ENCODE results near the gene ARNT2. TPM values are rescaled to one million over a fixed set of nuclear protein-coding genes. Genes with fewer than 3 reads are reported as not detected.

Gene ARNT2
- total and polyA plus RNA-seq, 5 donors from 2014 or later, result not detected

DNA sequence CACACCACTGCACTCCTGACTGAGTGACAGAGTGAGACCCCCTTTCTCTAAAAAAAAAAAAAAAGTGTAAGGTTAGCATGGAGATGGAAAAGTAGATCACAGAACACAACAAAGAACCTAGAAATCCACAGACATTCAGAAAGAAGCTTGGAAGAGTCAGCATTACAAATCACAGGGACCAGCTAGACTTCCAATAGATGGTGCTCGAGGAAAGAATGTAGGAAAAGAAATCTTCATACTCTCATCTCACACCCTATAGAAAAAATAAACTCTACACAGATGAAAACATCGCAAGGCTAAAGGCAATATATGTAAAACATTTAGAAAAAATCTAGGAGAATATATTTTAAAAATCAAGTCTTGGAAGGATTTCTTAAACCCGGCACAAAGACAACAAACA is 196.4 kb downstream of the ARNT2 start:
- no peak for DNase-seq
- Mint-ChIP-seq H3K4me3 (no peak overlapping the region), H3K9me3 (peaks cover 0 to 4% (median 0%) of the 10 kb centered on the region in 7 donors), H3K4me1 (no peaks in the 10 kb centered on the region), H3K27ac (no peak overlapping the region), H3K27me3 (peaks cover 6% of the 10 kb centered on the region), H3K36me3 (no peaks in the 10 kb centered on the region)
- no peak for ATAC-seq (ENCODE audit: low read depth in 2 of 2)
- no peaks in the 10 kb centered on the region for H3K27me3 ChIP-seq (ENCODE audit: control insufficient read depth, insufficient read depth, low read length)
- H3K4me1 ChIP-seq (ENCODE audit: control insufficient read depth, insufficient read depth, low read length, poor library complexity, severe bottlenecking), result no peaks in the 10 kb centered on the region
- no peak overlapping the region for H3K4me3 ChIP-seq (ENCODE audit: low read depth, low read length)
- H3K36me3 ChIP-seq (ENCODE audit: control insufficient read depth, insufficient read depth, low read length), result no peaks in the 10 kb centered on the region
- no peaks in the 10 kb centered on the region for H3K9me3 ChIP-seq (ENCODE audit: control insufficient read depth in 2 of 2, low read length in 2 of 2)
- H3K27ac ChIP-seq (ENCODE audit: insufficient read depth, low read length, poor library complexity, severe bottlenecking), result no peak overlapping the region

DNA sequence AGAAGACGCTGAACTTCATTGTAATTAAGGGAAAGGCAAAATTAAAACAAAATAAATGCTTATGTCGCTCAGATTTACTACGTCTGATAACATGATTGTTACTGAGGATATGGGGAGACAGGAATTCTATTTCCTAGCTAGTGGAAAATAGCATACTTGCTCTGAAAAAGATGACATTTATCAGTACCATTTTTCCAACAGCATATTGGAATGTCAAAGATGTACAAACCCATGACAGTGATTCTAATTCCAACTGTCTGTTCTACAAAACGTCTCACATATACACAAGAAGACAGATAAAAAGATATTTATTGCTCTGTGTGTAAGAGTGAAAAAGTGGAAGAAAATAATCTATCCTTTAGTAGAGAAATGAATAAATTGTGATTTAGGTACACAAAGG is 197.1 kb downstream of the ARNT2 start:
- H3K4me1 Mint-ChIP-seq, result no peaks in the 10 kb centered on the region

DNA sequence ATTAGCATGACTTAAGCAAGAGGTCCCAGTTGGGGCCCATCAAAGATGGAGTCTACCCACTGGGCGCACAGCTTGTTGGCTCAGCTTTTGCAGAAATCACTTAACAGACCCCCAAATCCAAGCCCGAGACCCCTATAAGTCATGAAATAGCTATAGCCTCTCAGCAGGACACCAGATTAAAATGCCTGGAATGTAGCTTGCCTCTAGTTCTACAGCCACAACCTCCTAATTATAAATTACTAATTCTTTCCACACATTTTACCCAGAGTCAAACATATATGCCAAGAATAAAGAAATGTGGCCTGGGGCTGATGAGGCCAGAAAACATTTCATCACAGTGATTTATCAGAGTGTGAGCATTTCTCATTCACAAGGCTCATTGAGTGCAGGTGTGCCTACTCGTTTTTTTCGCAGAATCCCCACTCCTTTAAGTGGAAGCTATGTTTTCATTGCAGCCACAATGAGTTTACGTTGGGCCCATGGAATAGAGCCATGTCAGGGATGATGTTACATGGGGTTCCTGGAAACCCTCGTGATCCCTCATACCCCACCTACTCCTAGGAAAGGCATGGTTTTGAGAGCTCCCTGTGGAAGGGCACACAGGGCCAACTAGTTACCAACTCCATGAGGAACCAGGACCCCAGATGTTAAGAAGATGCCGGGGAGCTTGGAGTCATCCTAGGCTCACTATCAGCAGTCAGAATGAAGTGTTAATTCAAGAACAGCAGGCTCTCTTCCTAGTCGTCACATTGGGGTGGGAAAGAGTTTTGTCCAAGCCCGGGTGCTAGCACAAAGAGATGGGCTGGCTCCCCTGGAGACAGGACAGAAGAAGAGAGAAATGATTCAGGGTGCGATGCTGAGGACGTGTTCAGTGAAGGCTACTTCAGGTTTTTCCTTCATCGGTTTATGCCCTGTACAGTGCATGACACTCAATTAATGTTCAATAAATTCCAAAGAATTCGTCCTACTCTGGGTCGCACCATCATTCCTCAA is 200.7 kb downstream of the ARNT2 start:
- ATAC-seq (ENCODE audit: low read depth in 2 of 2) (no peak), DNase-seq (no peak)
- Mint-ChIP-seq H3K27ac (no peak overlapping the region), H3K4me1 (no peaks in the 10 kb centered on the region), H3K36me3 (no peaks in the 10 kb centered on the region), H3K9me3 (peaks cover 0 to 2% (median 0%) of the 10 kb centered on the region in 7 donors), H3K27me3 (peaks cover 11% of the 10 kb centered on the region), H3K4me3 (no peak overlapping the region)
- Histone ChIP-seq H3K4me3 (ENCODE audit: low read depth, low read length) (no peak overlapping the region), H3K4me1 (ENCODE audit: control insufficient read depth, insufficient read depth, low read length, poor library complexity, severe bottlenecking) (no peaks in the 10 kb centered on the region), H3K27ac (ENCODE audit: insufficient read depth, low read length, poor library complexity, severe bottlenecking) (no peak overlapping the region), H3K9me3 (ENCODE audit: control insufficient read depth in 2 of 2, low read length in 2 of 2) (no peaks in the 10 kb centered on the region), H3K27me3 (ENCODE audit: control insufficient read depth, insufficient read depth, low read length) (no peaks in the 10 kb centered on the region), H3K36me3 (ENCODE audit: control insufficient read depth, insufficient read depth, low read length) (no peaks in the 10 kb centered on the region)

More for the DNA sequence above, 197.1 kb downstream of the ARNT2 start:
- Mint-ChIP-seq H3K27me3 (peaks cover 6% of the 10 kb centered on the region), H3K9me3 (peaks cover 0 to 4% (median 0%) of the 10 kb centered on the region in 7 donors), H3K36me3 (no peaks in the 10 kb centered on the region), H3K4me3 (no peak overlapping the region), H3K27ac (no peak overlapping the region)
- H3K27ac ChIP-seq (ENCODE audit: insufficient read depth, low read length, poor library complexity, severe bottlenecking), result no peak overlapping the region
- H3K9me3 ChIP-seq (ENCODE audit: control insufficient read depth in 2 of 2, low read length in 2 of 2), result no peaks in the 10 kb centered on the region
- ATAC-seq (ENCODE audit: low read depth in 2 of 2) (no peak), DNase-seq (no peak)
- H3K4me1 ChIP-seq (ENCODE audit: control insufficient read depth, insufficient read depth, low read length, poor library complexity, severe bottlenecking), result no peaks in the 10 kb centered on the region
- H3K27me3 ChIP-seq (ENCODE audit: control insufficient read depth, insufficient read depth, low read length), result no peaks in the 10 kb centered on the region
- H3K4me3 ChIP-seq (ENCODE audit: low read depth, low read length), result no peak overlapping the region
- no peaks in the 10 kb centered on the region for H3K36me3 ChIP-seq (ENCODE audit: control insufficient read depth, insufficient read depth, low read length)

DNA sequence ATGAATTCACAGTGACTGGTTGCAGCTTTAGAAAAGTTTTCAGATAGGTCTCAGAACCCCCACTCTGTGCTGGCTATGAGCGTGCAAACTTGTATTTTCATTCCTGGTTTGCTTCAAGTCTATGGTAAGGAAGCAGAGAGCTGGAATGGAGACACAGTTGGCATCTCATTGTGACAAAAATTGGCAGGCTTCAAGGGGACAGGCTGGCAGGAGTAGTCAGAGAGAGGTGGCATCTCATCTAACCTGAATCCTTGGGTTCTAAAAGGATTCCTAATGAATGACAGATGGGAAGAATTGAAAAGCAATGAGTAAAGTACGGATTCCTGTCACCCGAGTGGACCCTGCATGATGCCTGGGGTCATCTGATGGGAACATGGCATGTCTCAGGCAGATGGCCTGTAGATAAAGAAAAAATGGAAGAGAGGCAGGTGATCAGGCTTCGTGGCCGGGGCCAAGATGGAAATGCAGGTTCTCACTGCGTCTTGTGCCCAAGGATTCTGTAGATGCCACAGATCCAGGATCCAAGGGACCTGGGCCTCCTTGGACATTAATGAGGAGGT is 201.5 kb downstream of the ARNT2 start:
- no peaks in the 10 kb centered on the region for H3K4me1 Mint-ChIP-seq
- H3K27me3 Mint-ChIP-seq, result peaks cover 10% of the 10 kb centered on the region
- no peaks in the 10 kb centered on the region for H3K9me3 Mint-ChIP-seq
- H3K4me3 Mint-ChIP-seq, result no peak overlapping the region
- no peak for DNase-seq
- H3K27ac Mint-ChIP-seq, result no peak overlapping the region
- H3K27ac ChIP-seq (ENCODE audit: insufficient read depth, low read length, poor library complexity, severe bottlenecking), result no peak overlapping the region
- H3K4me3 ChIP-seq (ENCODE audit: low read depth, low read length), result no peak overlapping the region
- H3K4me1 ChIP-seq (ENCODE audit: control insufficient read depth, insufficient read depth, low read length, poor library complexity, severe bottlenecking), result no peaks in the 10 kb centered on the region
- ATAC-seq (ENCODE audit: low read depth in 2 of 2), result no peak
- no peaks in the 10 kb centered on the region for H3K36me3 ChIP-seq (ENCODE audit: control insufficient read depth, insufficient read depth, low read length)
- no peaks in the 10 kb centered on the region for H3K36me3 Mint-ChIP-seq
- H3K9me3 ChIP-seq (ENCODE audit: control insufficient read depth in 2 of 2, low read length in 2 of 2), result no peaks in the 10 kb centered on the region
- H3K27me3 ChIP-seq (ENCODE audit: control insufficient read depth, insufficient read depth, low read length), result no peaks in the 10 kb centered on the region

DNA sequence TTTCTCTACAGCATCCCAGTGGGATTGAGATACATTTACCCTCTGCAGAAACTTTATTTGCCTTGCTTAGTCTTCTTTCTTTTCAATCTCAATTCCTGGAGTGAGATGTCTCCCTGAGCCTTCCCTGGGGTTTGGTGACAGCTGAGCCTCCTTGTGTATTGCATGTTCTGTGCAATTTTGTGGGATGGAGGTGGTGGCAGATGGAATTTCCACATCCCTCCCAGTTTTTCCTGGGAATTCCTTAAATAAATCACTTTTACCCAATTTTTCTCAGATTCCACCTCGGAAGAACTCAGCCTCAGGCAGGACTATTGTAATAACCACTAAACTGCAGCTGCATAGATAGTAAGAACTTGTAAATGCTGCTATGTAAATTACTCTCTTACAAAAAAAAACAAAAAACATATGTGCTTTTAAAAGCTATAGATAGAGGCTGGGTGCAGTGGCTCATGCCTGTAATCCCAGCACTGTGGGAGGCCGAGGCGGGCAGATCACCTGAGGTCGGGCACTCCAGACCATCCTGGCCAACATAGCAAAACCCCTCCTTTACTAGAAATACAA is 202.4 kb downstream of the ARNT2 start:
- Mint-ChIP-seq H3K4me3 (no peak overlapping the region), H3K27ac (no peak overlapping the region), H3K36me3 (no peaks in the 10 kb centered on the region), H3K9me3 (no peaks in the 10 kb centered on the region), H3K4me1 (no peaks in the 10 kb centered on the region), H3K27me3 (peaks cover 10% of the 10 kb centered on the region)
- H3K36me3 ChIP-seq (ENCODE audit: control insufficient read depth, insufficient read depth, low read length), result no peaks in the 10 kb centered on the region
- H3K27me3 ChIP-seq (ENCODE audit: control insufficient read depth, insufficient read depth, low read length), result no peaks in the 10 kb centered on the region
- H3K4me1 ChIP-seq (ENCODE audit: control insufficient read depth, insufficient read depth, low read length, poor library complexity, severe bottlenecking), result no peaks in the 10 kb centered on the region
- H3K27ac ChIP-seq (ENCODE audit: insufficient read depth, low read length, poor library complexity, severe bottlenecking), result no peak overlapping the region
- no peak overlapping the region for H3K4me3 ChIP-seq (ENCODE audit: low read depth, low read length)
- DNase-seq, result no peak
- no peak for ATAC-seq (ENCODE audit: low read depth in 2 of 2)
- H3K9me3 ChIP-seq (ENCODE audit: control insufficient read depth in 2 of 2, low read length in 2 of 2), result no peaks in the 10 kb centered on the region

DNA sequence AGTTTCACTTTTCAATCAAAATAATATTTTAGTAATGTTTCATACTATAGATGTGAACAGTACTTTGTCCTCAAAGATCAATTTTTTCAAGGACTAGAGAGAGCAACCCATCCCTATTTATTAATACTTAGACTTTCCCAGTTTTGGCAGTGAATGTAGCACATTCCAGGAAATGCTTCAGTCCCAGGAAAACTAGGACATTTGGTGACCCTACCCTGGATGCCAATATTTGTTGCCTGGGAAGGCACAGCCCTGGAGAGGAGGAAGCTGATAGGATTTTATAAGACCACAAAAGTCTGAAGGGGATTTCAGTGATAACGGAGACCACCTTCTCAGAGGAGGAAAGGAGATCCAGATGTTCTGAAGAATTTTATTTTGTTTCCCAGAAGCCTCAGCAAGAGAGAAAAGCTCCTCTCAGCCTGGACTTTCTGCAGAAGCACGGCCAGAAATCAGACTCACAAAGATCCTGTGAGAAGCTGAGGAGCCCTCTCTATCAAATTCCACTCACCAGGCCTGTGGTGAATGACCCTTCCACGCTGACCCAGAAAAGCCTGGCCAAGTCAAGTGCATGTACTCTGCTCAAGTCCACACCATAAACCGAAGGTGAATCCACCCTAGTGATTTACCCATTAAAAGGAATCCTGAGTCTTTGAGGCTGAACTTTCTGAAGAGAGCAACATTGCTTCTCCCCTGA is 203.3 kb downstream of the ARNT2 start:
- Mint-ChIP-seq H3K36me3 (no peaks in the 10 kb centered on the region), H3K27ac (no peak overlapping the region)
- H3K27me3 ChIP-seq (ENCODE audit: control insufficient read depth, insufficient read depth, low read length), result no peaks in the 10 kb centered on the region

DNA sequence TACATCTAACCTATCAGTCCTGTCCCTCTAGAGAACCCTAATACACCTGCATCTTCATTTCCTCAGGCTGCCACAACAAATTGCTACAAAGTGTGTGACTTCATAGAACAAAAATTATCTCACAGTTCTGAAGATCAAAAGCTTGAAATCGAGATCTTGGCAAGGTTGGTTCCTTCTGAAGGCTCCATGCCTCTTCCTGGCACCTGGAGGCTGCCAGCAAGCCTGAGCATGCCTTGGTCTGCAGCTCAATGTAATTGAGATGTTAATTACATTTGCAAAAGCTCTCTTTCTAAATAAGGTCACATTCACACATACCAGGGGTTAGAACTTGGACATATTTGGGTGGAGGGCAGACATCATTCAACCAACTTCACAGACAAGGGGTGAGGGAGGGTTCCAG is 204.5 kb downstream of the ARNT2 start:
- Mint-ChIP-seq H3K27ac (peak overlapping the region in 1 of 3 donors; percentile 32), H3K36me3 (no peaks in the 10 kb centered on the region), H3K4me1 (no peaks in the 10 kb centered on the region), H3K4me3 (no peak overlapping the region), H3K27me3 (peaks cover 10% of the 10 kb centered on the region), H3K9me3 (no peaks in the 10 kb centered on the region)
- Histone ChIP-seq H3K27ac (ENCODE audit: insufficient read depth, low read length, poor library complexity, severe bottlenecking) (no peak overlapping the region), H3K4me3 (ENCODE audit: low read depth, low read length) (no peak overlapping the region), H3K36me3 (ENCODE audit: control insufficient read depth, insufficient read depth, low read length) (no peaks in the 10 kb centered on the region), H3K9me3 (ENCODE audit: control insufficient read depth in 2 of 2, low read length in 2 of 2) (no peaks in the 10 kb centered on the region), H3K27me3 (ENCODE audit: control insufficient read depth, insufficient read depth, low read length) (no peaks in the 10 kb centered on the region), H3K4me1 (ENCODE audit: control insufficient read depth, insufficient read depth, low read length, poor library complexity, severe bottlenecking) (no peaks in the 10 kb centered on the region)
- no peak for ATAC-seq (ENCODE audit: low read depth in 2 of 2)
- no peak for DNase-seq

More for the DNA sequence above, 203.3 kb downstream of the ARNT2 start:
- no peaks in the 10 kb centered on the region for H3K36me3 ChIP-seq (ENCODE audit: control insufficient read depth, insufficient read depth, low read length)
- ATAC-seq (ENCODE audit: low read depth in 2 of 2) (no peak), DNase-seq (no peak)
- no peak overlapping the region for H3K4me3 Mint-ChIP-seq
- no peaks in the 10 kb centered on the region for H3K9me3 Mint-ChIP-seq
- no peaks in the 10 kb centered on the region for H3K4me1 Mint-ChIP-seq
- H3K27me3 Mint-ChIP-seq, result peaks cover 10% of the 10 kb centered on the region
- no peaks in the 10 kb centered on the region for H3K9me3 ChIP-seq (ENCODE audit: control insufficient read depth in 2 of 2, low read length in 2 of 2)
- H3K4me1 ChIP-seq (ENCODE audit: control insufficient read depth, insufficient read depth, low read length, poor library complexity, severe bottlenecking), result no peaks in the 10 kb centered on the region
- no peak overlapping the region for H3K27ac ChIP-seq (ENCODE audit: insufficient read depth, low read length, poor library complexity, severe bottlenecking)
- no peak overlapping the region for H3K4me3 ChIP-seq (ENCODE audit: low read depth, low read length)
